B cell (primary cell): Measurements from ENCODE around the gene XPO4.

ENCODE experiments used
- EZH2 ChIP-seq: IDR thresholded peaks from 2 replicates; pipeline ENCODE4 v1.6.1; 2012; ENCODE audit warnings: borderline replicate concordance, low read depth, mild to moderate bottlenecking, moderate library complexity, low read length; ENCODE audit not compliant: insufficient read depth, poor library complexity, severe bottlenecking
- TF ChIP-seq, protein P1 (sequence below): fragments of 200-600 bp; IDR thresholded peaks from one replicate; pipeline ENCODE4 v1.8.0; 2022; ENCODE audit warnings: antibody characterized with exemption, mild to moderate bottlenecking

DNA sequence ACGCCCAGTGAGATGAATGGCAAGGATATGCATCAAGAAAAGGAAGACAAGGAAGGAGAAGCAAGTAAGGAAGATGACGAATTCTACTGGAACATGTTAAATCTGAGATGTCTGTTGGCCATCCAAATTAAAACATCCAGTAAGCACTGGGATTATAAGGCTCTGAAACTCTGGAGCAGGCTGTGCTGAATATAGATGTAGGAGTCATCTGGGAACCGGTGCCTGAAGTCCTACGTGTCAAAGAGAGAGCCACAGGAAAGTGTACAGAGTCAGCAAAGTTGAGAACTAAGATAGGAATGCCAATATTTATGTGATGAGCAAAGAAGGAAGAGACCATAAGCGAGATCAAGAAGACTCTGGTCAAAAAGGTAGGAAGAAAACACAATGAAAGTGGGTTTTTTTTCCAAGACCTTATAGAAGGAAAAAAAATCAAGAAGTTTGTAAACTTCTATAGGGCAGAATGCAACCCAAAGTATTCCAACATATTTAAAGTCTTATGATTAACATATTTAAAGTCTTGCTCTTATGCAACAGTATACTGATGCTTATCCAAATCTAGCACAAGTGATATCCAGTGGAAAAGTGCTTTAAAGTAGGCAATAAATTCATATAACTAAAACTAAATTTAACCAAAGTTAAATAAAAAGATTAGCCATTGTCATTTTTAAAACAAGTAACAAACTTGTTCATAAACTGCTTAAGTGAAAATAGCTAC, 77.6 kb downstream of the XPO4 start:
- TF ChIP-seq, protein P1, sequence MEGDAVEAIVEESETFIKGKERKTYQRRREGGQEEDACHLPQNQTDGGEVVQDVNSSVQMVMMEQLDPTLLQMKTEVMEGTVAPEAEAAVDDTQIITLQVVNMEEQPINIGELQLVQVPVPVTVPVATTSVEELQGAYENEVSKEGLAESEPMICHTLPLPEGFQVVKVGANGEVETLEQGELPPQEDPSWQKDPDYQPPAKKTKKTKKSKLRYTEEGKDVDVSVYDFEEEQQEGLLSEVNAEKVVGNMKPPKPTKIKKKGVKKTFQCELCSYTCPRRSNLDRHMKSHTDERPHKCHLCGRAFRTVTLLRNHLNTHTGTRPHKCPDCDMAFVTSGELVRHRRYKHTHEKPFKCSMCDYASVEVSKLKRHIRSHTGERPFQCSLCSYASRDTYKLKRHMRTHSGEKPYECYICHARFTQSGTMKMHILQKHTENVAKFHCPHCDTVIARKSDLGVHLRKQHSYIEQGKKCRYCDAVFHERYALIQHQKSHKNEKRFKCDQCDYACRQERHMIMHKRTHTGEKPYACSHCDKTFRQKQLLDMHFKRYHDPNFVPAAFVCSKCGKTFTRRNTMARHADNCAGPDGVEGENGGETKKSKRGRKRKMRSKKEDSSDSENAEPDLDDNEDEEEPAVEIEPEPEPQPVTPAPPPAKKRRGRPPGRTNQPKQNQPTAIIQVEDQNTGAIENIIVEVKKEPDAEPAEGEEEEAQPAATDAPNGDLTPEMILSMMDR: no peak
- TF ChIP-seq EZH2: no peak
